CD4-positive, alpha-beta T cell treated with Interleukin-17A for 4 hours (primary cell): Measurements from ENCODE around the gene KRABD2.
"Not testable (repeated sequence)": the region's sequence is repeated elsewhere in the genome, so short reads cannot be mapped to it uniquely, and the experiment has no call there.

Experiments
- DNase-seq: peaks from one replicate; pipeline ENCODE4 v3.0.0-alpha.2; 2020; ENCODE audit warnings: mixed read lengths

The KRABD2 gene

DNA sequence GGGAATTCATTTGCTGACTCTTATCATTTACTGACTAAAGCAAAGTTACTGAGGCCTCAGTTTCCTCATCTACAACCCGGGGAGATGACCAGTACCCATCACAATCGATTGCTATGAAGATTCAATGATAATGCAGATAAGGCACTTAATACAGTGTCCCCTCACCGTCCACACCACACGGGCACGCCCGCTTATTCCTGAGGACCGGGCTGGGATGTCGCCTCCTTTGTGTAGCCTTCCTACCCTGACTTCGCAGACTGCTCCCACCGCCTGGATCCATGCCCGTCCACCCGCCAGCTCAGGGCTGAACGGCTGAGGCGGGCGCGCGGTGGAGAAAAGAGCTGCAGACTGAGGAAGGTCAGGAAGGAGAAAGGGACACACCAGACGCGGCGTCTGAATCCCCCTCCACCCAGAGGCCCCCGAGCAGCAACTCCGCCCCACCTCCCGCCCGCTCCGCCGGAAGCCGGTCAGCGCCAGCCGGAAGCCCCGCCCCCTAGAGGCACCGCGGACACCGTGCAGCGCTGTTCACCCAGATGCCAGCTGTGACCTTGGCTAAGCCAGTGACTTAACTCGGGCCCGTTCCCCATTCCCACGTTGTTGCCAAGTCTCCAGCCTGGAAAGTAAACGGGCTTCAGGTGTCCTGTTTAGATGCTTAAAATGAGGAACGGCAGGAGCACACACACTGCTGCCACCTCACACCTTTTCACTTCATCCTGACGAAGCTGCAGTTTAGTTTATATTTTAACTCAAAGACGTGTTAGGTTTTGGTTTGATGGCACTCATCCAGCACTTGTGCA lies at the start of gene KRABD2:
KRABD2 (minus strand) TSS at position 434 of the 797 bp plus-strand sequence.
- peak; percentile 93 for DNase-seq

DNA sequence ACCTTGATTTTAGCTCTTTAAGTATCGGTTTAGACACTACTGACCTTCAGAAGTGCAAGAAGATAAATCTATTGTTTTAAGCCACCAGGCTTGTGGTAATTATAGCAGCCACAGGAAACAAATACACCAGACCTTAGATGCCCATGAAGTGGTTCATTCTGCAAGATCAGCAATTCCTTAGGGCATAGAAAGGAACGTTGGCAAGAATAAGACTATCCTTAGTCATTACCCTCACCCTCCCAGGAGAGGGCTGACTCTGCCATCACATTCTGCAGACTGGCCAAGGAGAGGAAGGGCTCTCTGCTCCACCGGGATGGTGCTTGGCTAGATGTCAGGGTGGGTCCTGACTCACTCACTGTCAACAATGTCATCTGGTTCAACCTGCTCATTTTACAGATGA lies 45.1 kb upstream of the KRABD2 start:
- DNase-seq: no peak

DNA sequence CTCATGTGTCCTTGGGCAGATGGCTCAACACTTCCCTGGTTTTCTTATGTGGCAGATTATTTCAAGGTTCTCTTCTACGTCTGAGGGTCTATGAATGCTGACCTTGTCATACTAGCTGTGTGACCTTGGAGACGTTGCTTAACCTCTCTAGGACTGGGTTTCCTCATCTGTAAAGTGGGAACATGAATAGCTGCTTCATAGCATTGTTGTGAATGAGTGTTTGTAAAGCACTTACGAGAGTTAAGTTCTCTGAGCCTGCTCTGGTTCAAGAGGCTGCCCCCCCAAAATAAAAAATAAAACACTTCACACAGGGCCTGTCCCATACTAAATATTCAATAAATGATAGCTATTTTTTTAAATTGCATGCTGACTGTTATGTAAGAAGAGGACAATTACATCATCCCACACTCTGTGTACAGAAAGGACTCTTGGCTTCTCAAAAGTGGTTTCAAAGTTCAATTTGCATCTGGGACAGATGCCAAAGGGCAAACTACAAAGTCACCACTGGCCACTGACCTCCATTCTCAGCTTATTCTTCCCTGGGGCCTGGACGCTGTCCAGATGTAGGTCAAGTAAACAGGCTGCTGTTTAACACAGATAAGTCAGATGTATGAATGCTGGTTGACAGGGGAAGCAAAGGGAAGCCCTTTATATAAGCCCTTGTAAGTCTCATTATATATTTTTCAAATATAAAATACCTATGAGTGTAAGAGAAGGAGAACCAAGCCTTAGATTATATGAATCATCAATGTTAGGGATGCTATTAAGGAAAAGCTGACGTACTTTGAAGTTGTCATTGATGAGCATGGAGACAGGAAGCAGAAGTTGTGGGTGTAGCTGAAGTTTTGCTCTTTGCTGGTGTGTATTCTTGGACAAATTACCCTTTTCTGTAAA lies 43.8 kb upstream of the KRABD2 start:
- DNase-seq: no peak

DNA sequence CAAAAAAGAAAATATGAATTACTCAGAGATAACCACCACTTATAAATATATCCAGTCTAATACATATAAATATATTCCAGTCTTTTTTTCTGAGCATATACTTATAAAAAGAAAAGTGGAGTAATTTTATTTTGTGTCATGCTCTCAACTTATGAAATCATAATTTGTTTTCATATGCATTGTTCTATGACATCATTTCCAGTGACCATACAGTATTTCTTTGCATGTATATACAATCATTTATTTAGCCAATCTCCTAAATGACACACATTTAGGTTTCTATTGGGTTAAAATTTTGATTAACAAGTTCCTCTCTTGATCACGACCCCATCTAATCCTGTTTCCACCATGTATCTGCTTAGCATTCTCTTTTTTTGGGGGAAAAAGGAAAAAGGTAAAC lies 42.8 kb upstream of the KRABD2 start:
- DNase-seq: no peak

DNA sequence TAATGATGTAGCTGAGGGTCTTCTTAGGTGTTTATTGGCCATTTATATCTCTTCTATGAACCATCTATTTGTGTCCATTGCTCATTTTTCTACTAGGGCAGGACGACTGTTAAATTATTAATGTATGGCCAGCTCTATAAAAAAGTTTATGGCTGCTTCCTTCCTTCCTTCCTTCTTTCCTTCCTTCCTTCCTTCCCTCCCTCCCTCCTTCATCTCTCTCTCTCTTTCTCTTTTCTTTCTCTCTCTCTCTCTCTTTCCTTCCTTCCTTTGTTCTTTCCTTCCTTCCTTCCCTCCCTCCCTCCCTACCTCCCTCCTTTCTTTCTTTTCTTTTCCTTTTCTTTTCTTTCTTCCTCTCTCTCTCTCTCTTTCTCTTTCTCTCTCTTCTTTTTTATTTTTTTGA lies 42.0 kb upstream of the KRABD2 start:
- DNase-seq: no peak

DNA sequence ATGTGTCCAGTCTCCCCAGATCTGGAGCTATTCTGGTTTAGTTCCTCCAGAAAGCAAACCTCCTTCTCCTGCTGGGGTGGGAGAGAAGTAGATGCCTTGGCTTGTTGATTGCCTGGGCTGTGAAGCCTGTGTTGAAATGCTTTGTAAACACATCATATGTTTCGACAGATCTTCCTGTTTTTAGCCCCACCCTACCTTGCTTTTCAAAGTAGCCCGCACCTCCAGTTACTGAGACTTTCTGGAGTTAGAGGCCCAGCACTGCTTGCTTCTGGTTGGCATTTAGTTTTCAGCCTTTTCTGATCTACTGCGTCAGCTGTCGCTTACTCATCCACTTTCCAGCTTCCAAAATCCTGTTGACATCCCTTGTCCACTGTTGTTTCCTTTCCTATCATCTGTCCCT lies 41.3 kb upstream of the KRABD2 start:
- DNase-seq: no peak

DNA sequence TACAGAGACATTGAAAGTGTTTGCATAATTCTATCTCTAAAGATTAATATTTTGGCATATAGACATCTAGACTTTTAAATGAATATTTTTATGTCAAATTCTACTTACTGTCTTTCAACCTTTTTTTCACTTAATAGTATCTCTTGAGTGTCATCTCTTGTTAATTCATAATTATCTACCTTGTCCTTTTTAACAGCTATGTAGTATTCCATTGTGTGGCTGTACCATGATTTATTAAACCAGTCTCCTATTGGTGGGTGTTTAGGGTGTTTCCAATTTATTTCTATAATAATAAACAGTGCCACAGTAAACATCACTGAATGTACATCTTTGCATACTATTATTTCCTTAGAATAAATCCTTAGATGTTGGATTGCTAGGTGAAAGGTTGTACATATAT lies 37.4 kb upstream of the KRABD2 start:
- no peak for DNase-seq

DNA sequence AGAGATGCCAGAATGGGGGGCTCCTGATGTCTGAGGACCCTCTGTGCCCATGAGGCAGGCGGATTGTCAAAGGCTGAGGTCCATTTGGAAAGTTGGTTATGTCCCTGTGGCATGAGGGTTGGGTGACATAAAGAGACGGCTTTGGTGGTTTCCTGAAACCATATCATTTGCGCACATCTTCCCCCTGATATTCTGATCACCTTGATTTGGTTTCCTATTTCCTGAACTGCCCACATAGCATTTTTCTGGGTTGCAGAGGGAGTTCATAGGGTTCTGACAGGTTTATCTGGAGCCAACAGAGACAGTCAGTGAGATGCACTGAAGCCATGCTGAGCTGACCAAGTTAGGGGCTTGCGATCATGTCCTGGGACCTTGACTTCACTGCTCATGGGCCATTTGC lies 36.8 kb upstream of the KRABD2 start:
- no peak for DNase-seq

DNA sequence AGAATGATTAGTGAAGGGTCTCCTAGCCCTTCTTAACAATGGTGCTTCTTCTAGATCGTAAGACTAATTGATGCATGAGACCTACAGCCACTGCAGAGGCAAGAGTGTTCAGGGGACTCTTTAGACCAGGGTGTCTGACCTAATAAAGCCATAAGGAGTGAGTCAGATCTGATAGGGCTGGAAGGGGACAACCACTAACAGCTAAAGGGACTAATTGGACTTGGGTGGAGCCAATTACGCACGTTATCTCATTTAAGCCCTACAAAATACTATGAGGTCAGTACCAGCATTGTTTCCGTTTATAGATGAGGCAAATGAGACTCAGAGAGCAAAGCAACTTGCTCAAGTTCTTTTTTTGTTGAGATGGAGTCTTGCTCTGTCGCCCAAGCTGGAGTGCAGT lies 35.6 kb upstream of the KRABD2 start:
- no peak for DNase-seq

DNA sequence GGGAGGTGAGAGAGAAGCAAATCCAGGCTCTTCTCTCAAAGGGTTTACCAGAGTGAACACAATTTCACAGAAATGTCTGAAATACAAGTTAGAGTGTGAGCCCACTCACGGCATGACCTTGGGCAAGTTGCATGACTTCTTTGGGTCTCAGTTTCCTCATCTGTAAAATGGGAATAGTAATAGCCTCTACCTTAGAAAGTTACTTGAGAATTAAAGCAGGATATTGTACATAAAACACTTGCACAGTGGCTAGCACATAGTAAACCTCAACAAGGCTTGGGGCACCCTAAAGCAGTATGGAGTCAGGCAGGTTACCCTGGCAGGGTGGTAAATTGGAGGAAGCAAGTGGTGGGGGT lies 34.4 kb upstream of the KRABD2 start:
- no peak for DNase-seq

DNA sequence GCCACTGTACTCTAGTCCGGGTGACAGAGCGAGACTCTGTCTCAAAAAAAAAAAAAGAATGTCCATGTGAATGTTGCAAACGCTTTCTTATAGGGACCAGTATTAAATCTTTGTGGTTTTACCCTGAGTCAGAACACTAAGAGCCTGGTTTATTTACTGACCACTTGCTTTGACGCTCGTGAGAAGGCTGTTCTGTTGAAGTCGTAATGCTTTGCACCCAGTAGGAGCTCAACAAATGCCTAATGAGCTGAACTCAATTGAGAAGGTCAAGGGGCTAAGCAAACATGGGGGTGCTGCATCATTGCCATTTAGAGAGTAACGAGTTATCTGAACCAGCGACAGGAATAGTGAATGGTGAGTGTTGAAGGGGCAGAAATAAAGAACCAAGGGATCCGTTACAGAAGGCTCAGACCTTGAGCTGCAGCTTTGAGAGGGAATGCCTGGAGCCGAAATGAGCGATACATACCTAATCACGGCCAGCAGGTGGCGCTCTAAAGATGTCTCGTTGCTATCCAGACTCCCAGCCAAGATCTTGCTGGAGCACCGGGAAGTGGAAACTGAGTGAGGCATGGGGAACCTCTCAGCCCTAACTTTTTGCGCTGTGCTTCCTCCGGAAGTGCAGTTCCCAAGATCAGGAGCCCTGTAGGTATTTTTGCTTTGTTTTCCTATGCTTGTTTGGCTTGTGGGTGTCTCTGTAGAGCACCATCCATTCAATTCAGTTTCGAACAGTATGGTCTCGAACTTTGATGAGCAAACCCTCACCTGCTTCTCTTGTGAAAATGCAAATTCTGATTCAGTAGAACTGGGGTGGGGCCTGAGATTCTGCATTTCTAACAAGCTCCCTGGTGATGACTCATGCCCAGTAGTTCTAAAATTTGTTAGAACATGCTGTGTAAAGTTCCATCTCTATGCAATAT lies 33.7 kb upstream of the KRABD2 start:
- DNase-seq: peak; percentile 90

DNA sequence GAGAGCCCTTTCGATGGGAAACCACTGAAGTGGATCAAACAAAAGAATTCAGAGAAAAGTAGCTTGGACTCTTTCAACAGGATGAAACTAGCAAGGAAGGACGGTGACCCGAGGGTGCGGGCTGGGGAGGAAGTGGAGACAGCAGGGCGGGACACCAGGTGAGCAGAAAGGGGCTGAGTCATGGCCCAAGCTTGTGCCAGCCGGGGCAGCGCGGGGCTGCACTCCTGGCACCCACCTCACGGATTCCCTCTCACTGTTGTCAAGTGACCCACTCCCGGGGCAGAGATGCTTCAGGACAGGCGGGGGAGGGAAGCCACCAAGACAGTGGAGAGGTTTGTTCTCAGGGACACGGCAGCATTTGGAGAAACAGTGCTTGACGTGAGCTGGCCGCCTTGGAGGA lies 31.9 kb upstream of the KRABD2 start:
- no peak for DNase-seq

DNA sequence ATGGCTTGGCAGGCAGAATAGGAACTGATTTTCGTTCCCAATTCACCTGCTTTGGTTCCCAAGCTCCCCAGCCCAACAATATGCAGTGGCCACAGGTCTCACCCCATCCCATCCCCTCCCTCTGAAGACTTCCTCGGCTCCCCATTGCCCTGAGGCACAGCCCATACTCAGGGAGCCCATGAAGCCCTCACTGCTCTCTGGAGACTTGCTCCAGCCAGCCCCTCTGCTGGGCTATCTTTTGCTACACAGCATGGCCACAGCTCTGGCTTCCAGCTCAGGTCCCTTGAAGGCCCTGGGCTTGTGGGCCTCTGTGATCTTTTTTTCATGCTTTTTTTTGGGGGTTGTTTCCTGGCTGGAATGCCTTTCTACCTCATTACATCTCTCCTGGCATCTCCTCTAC lies 29.7 kb upstream of the KRABD2 start:
- DNase-seq: no peak

DNA sequence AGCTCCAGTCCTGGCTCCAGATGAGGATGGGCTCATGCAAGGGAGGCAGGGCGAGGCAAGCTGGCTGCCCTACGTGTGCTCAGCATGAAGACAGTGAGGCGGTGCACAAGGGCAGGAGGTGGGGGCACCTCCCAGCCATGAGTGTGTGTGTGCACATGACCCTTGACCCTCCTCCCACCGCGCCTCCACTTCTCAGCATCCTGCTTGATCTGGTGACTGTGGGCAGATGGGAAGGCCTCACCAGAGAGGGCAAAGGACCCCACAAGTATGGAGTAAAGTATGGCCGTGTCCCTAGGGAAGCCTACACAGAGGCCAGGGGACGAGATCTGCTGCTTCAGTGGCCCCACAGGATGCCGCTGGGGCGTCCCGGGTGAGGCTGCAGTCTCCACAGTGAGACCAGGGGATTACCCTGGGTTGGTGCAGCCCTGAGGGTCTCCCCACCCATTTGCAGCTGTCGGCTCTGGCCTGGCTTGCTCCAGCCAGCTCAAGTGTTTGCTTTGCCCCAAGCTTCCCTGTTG lies 29.1 kb upstream of the KRABD2 start:
- no peak for DNase-seq

DNA sequence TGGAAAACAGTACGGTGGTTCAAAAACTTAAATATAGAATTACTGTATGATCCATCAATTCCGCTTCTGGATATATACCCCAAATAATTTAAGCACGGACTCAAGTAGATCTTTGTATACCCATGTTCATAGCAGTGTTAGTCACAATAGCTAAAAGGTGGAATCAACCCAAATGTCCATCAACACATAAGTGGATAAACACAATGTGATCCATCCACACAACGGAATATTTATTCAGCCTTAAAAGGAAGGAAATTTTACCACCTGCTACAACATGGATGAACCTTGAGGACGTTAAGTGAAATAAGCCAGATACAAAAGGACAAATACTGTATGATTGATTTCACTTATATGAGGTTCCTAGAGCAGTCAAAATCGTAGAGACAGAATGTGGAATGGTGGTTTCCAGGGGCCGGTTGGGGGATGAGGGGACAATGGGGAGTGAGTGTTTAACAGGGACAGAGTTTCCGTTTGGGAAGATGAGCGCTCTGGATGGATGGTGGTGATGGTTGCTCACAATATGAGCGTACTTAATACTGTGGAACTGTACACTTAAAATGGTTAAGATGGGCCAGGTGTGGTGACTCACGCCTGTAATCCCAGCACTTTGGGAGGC lies 26.5 kb upstream of the KRABD2 start:
- DNase-seq: no peak

DNA sequence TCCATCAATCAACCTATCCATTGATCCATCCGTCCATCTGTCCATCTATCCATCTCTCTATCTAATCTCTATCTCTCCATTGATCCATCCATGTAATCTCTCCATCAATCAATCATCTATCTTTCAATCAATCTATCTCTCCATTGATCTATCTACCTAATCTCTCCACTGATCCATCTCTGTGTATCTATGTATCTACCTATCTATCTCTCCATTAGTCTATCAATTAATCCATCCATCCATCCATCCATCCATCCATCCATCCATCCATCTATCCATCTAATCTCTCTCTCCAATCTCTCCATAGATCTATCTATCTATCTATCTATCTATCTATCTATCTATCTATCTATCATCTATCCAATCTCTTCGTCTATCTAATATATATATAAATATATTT lies 24.6 kb upstream of the KRABD2 start:
- no peak for DNase-seq

DNA sequence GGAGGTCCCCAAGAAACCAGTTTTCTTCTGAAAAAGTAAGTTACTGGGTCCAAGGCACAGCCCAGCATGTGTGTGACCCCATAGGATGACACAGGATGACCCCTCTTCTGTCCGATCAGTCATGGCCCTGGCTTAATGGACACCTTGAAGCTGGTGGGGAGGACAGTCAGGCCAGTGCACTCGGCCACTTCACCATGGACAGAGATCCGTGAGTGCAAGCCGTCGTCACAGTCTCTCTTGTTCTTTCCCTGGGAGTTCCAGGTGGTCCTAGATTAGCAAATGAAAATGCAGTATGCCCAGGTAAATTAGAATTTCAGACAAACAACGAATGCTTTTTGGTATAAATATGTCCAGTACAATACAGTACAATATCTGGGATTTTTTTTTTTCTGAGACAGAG lies 22.5 kb upstream of the KRABD2 start:
- DNase-seq: no peak

DNA sequence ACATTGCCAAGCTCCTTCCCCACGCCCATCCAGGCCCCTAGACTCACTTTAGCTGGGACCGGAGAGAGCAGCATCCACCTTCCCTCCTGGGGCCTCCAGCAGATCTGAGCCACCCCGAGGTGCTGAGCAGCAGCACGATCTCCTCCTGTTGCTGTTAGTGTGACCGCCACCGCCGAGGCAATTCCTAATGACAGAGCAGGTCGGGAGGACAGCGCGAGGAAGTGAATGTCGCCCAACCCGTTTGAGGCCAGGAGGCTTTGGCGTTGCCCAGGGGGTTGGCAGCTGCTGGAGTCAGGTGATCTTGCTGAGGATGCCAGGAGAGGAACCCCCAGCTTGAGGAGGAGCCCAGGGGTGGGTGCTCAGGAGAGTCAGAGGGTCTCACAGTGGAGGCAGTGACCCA lies 21.1 kb upstream of the KRABD2 start, which contains the start of gene RNF222:
RNF222 (minus strand) TSS at position 192 of the 400 bp plus-strand sequence. CDS start 4,366 bp downstream, outside the sequence.
- DNase-seq: no peak

DNA sequence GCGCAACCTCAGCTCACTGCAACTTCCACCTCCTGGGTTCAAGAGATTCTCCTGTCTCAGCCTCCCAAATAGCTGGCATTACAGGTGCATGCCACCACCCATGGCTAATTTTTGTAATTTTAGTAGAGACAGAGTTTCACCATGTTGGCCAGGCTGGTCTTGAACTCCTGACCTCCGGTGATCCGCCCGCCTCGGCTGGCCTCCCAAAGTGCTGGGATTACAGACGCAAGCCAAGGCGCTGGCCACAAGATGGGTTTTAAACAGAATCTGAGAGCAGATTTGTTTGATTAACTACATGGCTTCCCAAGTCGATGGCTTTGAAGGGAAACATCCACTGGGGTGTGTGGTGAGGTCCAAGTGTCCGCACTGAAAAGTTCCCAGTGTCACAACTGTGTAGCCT lies 18.0 kb upstream of the KRABD2 start:
- DNase-seq: not testable (repeated sequence)

DNA sequence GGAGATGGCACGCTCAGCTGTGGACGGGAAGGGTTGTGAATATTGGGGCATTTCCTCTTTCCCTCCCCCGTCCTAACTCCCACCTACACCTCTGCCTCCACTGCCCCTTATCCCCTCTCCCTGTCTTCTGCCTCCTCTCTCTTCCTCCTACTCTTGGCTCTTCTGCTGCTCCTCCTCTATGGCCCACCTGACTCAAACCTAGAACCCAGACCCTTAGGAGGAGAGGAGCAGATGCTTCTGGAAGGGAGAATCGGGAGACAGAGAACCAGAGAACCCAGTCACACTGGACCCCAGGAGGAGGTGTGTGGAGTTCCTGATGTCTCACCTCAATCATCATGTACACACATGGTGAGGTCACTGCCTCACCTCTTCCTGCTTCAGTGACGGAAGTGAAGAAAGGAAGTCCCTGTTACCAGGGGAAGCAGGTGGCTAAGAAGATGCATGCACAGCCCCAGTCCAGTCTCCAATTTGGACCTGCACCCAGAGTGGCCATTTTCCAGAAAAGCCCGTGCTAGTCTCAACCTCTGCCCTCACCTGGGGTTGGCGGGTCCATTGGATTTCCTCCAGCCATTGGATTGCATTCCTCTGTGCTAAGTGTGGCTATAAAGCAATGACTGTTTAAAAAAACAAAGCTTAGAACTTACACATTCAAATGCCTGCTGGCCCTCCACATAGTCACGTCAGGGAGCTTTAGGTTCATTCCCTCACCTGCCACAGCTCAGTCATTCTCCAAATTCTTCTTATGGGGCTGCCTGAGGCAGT lies 17.1 kb upstream of the KRABD2 start:
- peak; percentile 56 for DNase-seq

DNA sequence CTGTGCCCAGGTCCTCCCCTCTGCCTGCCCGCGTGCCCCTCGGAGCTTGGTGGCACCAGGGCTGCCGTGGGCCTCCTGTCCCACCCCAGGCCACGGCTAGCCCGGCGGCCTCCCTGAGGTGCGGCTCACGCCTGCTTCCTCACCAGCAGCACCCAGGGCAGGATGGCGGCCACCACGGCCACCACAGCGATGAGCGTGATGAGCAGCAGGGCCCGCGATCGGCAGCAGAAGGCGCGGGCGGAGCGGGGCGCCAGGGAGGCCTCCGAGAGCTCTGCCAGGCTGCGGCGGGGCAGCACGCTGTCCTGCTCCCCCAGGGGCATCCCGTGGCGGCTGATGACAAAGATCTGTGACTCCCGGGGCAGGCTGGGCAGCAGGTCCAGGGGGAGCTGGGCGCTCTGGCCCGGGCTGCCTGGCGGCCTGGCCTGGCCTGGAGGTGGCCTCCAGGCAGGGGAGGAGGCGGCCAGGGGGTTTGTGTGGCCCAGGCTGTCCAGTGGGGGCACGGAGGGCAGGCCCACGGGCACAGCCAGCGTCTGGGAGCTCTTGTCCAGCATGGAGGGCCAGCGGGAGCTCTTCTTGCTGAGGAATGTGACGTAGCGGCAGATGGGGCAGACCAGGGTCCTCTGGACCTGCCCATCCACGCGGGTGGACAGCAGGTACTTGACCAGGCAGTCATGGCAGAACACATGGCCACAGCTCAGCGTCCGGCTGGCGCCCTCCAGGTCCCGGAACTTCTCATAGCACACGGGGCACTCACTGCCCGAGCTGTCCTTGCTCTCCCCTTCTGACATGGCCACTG lies 16.4 kb upstream of the KRABD2 start:
- DNase-seq: no peak
